Measurements from ENCODE around the gene EPB41L5.

EPB41L5 gene

GRCh38 chr2:120227111-120227991 is 214.5 kb downstream of the EPB41L5 start:
- DNase-seq = no peak

- no peak for DNase-seq
Observed at GRCh38 chr2:120228503-120228902, 215.6 kb downstream of the EPB41L5 start.

Data from NK-92 treated with Interleukin-12 subunit alpha and Interleukin-12 subunit beta, amount 100 ng/mL, for 24 hours (cell line).